ENCODE measurements around the gene FAM3D. TPM values are rescaled to one million over a fixed set of nuclear protein-coding genes. Genes with fewer than 3 reads are reported as not detected.

The FAM3D gene
- total RNA-seq, 2 experiments from 2014 or later = not detected

Other genes with a start within 250 kb of the FAM3D start
- 10 to 100 TPM; 47.8 to 51.2 TPM for gene PDHB, start 232.9 kb downstream of the FAM3D start, total RNA-seq
- gene KCTD6, start 174.7 kb downstream of the FAM3D start, total RNA-seq = 10 to 100 TPM in 1 of 2 experiments, 1 to 10 TPM in 1; 9.7 to 10.0 TPM
- not detected for gene ACOX2, start 129.6 kb downstream of the FAM3D start, total RNA-seq
- not detected for gene FAM107A, start 89.4 kb downstream of the FAM3D start, total RNA-seq

Measured in activated naive CD8-positive, alpha-beta T cell treated with anti-CD3 and anti-CD28 coated beads, Interleukin-2, amount 10 ng/mL, durations not matched to agents 7 days and 5 days (primary cell).